WERI-Rb-1 (cell line): ENCODE data around the gene P2RY1.

Source experiments
- DNase-seq: peaks from one replicate; pipeline ENCODE4 v3.0.0-alpha.2; 2020
- H3K27ac ChIP-seq: fragments of 250-450 bp; sonication (Bioruptor Pico); 2 replicates; pipeline ENCODE4 v1.5.1; 2020; ENCODE audit warnings: mild to moderate bottlenecking, moderate library complexity
- H3K27me3 ChIP-seq: fragments of 250-450 bp; sonication (Bioruptor Pico); 2 replicates; pipeline ENCODE4 v1.5.1; 2021; ENCODE audit warnings: mild to moderate bottlenecking, low read depth, moderate library complexity; ENCODE audit not compliant: insufficient read depth, severe bottlenecking
- H3K36me3 ChIP-seq: fragments of 250-450 bp; sonication (Bioruptor Pico); 2 replicates; pipeline ENCODE4 v1.5.1; 2020; ENCODE audit warnings: mild to moderate bottlenecking, moderate library complexity
- H3K4me3 ChIP-seq: 2 replicates; pipeline ENCODE4 v1.5.1; 2011; ENCODE audit warnings: low read depth, mild to moderate bottlenecking, control low read depth, low read length
- H3K9me3 ChIP-seq: fragments of 250-450 bp; sonication (Bioruptor Pico); 2 replicates; pipeline ENCODE4 v1.5.1; 2021; ENCODE audit warnings: mild to moderate bottlenecking, moderate library complexity; ENCODE audit not compliant: severe bottlenecking
- CTCF ChIP-seq: IDR thresholded peaks from 2 replicates; pipeline ENCODE4 v1.5.1; 2011; ENCODE audit warnings: low read depth, mild to moderate bottlenecking, control low read depth, inconsistent platforms, low read length

Gene P2RY1

DNA sequence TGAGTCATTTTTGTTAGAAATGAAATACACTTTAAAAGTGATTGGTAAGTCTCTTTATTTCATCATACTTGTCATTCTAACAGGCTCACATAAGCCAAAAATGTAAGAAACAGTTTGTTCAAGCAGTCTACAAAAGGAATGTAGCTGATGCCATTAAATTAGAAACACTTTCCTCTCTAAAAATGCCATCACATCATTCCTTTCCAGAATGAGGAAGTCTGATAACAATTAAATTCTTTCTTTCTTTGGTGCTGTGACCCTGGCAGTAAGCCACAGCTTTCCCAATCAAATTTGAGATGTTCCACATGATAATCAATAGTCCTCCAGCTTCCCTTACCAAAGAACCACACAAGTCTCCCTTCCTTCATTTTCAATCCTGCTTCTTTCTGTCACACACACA, 9.4 kb upstream of the P2RY1 start:
- Histone ChIP-seq H3K27me3 (no peaks in the 10 kb centered on the region), H3K4me3 (no peak overlapping the region)
- no peak for DNase-seq

GRCh38 chr3:152826476-152826875, 8.5 kb upstream of the P2RY1 start:
- Histone ChIP-seq H3K36me3 (no peaks in the 10 kb centered on the region), H3K9me3 (no peaks in the 10 kb centered on the region), H3K27me3 (no peaks in the 10 kb centered on the region), H3K27ac (no peak overlapping the region), H3K4me3 (no peak overlapping the region)
- no peak for DNase-seq
- no peak for TF ChIP-seq CTCF

More for the DNA sequence above, 9.4 kb upstream of the P2RY1 start:
- H3K27ac ChIP-seq = no peak overlapping the region
- H3K36me3 ChIP-seq = no peaks in the 10 kb centered on the region
- no peak for TF ChIP-seq CTCF
- no peaks in the 10 kb centered on the region for H3K9me3 ChIP-seq

DNA sequence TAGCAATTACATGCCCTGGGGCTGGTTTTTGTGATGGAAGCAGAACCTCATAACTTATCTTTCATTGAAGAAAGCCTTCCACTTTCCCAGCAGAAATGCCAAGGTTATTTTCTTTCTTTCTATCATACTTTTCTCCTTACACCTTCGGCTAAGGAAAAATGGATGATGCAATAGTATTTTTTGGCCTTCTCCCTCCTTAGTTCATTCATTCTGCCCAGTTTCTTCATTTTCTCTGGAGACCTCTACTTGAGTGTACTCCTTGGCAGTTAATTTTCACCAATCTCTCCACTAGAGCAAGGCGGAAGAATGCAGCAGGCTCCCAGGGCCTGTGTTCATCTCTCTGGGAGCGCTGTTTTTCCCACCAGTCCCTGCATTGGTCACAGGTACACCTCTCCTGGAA, 7.6 kb upstream of the P2RY1 start:
- H3K27me3 ChIP-seq = no peaks in the 10 kb centered on the region
- no peak overlapping the region for H3K4me3 ChIP-seq
- TF ChIP-seq CTCF = no peak
- no peaks in the 10 kb centered on the region for H3K9me3 ChIP-seq
- H3K27ac ChIP-seq = no peak overlapping the region
- no peaks in the 10 kb centered on the region for H3K36me3 ChIP-seq
- no peak for DNase-seq

- no peaks in the 10 kb centered on the region for H3K9me3 ChIP-seq
- H3K27me3 ChIP-seq = no peaks in the 10 kb centered on the region
- no peak overlapping the region for H3K4me3 ChIP-seq
- H3K36me3 ChIP-seq = no peaks in the 10 kb centered on the region
- no peak for TF ChIP-seq CTCF
- no peak for DNase-seq
- H3K27ac ChIP-seq = no peak overlapping the region
Observed at GRCh38 chr3:152828075-152828840, 6.7 kb upstream of the P2RY1 start.

GRCh38 chr3:152830245-152830644, 4.7 kb upstream of the P2RY1 start:
- H3K27me3 ChIP-seq = no peaks in the 10 kb centered on the region
- TF ChIP-seq CTCF = no peak
- no peak for DNase-seq
- no peak overlapping the region for H3K4me3 ChIP-seq
- no peaks in the 10 kb centered on the region for H3K9me3 ChIP-seq
- no peak overlapping the region for H3K27ac ChIP-seq
- H3K36me3 ChIP-seq = no peaks in the 10 kb centered on the region; the same call in 1 of the 2 replicates

- no peak for DNase-seq
- TF ChIP-seq CTCF = no peak
- Histone ChIP-seq H3K27ac (no peak overlapping the region), H3K9me3 (no peaks in the 10 kb centered on the region), H3K4me3 (no peak overlapping the region), H3K27me3 (no peaks in the 10 kb centered on the region), H3K36me3 (no peaks in the 10 kb centered on the region; the same call in 1 of the 2 replicates)
Observed at GRCh38 chr3:152832046-152832445, 2.9 kb upstream of the P2RY1 start.
